GM21367 (cell line): ENCODE measurements around the gene SPC25.
"Not testable (repeated sequence)": the region's sequence is repeated elsewhere in the genome, so short reads cannot be mapped to it uniquely, and the experiment has no call there.

Source experiments
- ATAC-seq: cut with Tn5 transposase; IDR thresholded peaks from one replicate; pipeline ENCODE4 v1.9.1; 2021; ENCODE audit not compliant: unreplicated experiment

Gene SPC25

DNA sequence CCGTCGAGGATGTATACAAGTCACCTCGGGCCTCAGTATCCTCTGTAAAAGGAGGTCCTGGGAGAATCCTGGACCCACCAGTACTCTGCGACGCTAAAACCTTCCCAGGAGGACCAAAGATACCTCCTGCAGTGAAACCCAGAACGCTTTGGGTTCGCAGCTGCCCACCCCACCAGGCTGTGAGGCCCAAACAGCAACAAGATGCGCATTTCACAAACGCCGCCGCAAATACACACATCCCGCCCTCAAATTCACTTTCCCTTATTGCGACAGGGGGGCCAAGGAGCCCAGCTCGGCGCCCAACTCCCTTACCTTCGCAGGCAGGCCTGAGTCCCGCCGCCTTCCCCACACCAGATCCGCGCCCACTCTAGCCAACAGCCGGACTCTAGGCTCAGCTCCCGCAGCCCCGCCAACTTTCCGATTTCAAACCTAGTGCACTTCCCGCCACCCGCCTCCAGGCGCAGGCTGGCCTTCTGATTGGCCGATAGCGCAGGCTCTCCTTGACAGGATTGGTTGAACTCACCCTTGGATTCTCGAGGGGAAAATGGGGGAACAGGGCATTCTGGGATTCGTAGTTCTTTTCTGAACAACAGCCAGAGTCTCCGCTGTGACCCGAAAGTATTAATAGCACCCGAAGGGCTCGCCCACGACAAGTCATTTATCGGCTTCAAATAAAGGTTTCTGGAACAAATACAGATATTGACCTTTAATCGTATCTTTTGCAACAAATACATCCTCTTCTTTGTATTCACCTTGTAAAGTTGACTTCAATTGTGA, at the start of gene SPC25:
Gene SPC25, minus strand, starts transcription at position 425 of the 777 bp plus-strand sequence. CDS start 911 bp downstream, outside the sequence.
- peak; percentile 100 for ATAC-seq

- no peak for ATAC-seq
Observed at GRCh38 chr2:168939918-168940317, 49.7 kb upstream of the SPC25 start.

GRCh38 chr2:168939061-168939460, 48.8 kb upstream of the SPC25 start:
- ATAC-seq = no peak

- ATAC-seq = no peak
Observed at GRCh38 chr2:168935810-168936581, 45.8 kb upstream of the SPC25 start.

DNA sequence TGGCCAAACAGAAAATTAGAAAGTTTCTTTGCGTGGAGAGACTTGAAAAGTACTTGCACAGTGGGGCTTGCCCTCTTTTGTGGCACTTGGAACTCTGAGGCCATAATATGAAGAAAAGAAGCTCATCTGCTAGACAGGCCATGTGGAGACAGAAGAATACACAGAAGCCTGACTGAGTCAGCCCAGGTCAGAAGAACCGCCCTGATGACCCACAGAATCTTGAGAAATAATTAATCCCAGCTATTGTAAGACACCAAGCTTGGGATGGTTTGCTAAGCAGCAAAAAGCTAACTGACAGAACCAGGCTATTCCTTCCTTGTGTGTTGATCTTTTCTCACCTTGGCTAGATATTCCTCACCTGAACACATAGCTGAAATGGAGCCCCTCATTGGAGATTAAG, 44.6 kb upstream of the SPC25 start:
- ATAC-seq = no peak

GRCh38 chr2:168932174-168932573, 41.9 kb upstream of the SPC25 start:
- ATAC-seq = not testable (repeated sequence)

- no peak for ATAC-seq
Observed at GRCh38 chr2:168930242-168930641, 40.0 kb upstream of the SPC25 start.

GRCh38 chr2:168929031-168929430, 38.8 kb upstream of the SPC25 start:
- ATAC-seq = no peak

DNA sequence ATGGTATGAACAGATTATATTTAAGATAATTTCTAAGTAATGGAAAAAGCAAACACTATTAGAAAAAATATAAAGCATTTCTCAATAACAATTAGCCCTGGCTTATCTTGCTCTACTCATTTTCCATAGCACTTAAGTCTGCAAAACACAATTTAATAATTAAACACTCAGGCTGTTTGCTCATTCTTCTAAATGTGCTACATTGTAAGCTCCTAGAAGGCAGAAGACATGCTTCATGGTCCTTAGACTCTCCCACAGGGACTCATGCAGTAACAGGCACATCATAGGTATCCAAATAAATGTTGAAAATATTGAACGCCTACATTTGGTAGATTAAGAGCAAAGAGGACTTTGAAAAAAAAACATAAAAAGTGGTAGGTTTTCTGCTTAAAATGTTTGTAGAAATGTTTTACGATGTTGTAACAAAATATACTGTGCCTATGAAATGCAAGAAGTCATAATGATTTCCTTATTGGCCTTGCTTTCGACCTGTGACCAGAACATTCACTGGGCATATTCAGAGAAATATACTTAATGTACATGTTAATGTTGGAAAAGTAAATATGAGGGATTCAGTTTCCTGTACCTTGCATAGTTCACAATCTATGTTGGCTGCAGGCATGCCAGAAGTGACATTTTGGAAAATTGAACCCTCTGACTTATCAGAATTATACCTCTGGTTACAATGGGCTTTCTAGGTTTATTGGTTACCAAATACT, 38.0 kb upstream of the SPC25 start:
- no peak for ATAC-seq

DNA sequence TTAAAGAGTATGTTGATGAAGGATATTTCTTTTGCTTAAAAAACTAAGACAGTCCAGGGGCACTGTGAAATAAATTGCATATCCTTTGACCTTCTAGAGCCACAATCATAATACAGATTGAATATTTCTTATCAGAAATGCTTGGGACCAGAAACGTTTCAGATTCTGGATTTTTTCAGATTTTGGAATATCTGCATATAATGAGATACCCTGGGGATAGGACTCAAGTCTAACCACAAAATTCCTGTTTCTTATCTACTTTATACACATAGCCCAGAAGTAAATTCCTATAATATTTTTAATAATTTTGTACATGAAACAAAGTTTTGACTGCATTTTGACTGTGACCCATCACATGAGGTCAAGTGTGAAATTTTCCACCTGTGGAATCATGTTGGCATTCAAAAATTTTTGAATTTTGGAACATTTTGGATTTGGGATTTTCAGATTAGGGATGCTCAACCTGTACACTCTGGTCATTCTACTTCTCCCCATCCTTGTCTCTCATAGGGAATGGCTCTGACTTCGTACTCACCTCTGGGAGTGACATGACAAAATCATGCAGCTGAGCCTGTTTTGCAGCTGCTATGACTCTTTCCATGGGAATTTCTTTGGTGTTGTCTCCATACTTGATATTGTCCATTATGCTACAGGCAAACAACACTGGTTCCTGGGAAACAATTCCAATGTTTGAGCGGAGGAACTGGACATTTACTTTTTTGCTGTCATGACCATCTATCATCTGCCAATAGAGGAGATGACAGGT, 36.6 kb upstream of the SPC25 start:
- no peak for ATAC-seq

DNA sequence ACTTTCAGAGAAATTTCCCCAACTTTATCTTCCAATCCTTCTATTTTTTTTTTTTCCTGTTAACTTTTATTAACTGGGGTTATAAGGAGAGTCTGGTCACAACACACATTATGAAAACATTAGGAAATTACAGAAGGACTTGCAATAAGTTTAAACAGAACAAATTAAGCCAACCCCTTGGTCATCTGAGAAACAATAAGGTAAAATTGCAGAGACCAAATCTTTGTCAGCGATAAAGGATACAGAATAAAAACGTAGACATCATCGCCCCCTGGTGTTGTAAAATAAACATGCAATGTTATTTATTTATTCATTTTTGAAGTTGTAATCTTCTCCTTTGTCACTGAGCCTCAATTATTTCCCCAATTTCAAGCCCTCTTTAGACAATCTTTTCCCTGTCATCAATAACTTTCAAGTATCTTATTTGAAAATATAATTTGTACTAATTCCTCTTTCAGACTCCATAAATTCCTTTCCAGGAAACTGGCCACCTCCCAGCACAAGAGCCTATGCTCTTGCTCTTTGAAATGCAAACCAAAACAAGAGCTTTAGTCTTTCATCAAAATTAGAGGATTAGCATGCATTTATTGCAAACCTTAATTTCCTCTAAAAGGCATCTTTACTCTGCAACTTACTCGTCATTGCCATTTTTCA, 30.4 kb upstream of the SPC25 start:
- no peak for ATAC-seq

DNA sequence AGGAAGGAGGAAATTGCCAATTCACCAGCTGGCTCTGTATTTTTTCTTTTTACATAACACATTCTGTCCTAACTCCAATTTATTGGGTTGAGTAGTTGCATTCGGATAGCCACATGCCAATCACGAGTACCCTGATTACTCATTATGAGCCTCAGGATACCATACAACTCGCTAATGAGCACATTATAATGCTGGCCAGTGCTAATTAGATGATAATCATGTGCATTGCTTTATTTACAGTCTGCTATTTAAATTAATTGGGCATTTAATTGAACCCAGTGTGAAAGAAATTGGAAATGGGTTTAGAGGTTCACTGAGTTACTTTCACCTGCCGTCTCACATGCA, 26.1 kb upstream of the SPC25 start:
- no peak for ATAC-seq

GRCh38 chr2:168915441-168916330, 25.5 kb upstream of the SPC25 start:
- no peak for ATAC-seq

DNA sequence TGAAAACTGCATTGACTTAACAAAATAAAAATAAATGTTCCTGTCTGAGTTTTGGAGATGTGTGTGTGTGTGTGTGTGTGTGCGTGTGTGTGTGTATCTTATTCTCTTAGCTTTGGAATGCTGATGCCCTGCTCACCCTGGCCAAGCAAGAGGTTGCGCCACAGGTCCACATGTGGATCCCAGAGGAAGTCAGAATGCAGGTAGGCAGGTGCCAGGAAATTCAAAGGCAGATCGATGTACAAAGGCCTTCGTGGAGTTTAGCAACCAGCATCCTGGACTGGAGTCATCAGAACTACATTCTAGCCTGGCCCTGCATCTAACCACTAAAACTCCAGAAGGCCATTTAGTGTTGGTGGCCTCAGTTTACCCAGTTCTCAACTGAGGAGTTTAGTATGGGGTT, 23.3 kb upstream of the SPC25 start:
- no peak for ATAC-seq

DNA sequence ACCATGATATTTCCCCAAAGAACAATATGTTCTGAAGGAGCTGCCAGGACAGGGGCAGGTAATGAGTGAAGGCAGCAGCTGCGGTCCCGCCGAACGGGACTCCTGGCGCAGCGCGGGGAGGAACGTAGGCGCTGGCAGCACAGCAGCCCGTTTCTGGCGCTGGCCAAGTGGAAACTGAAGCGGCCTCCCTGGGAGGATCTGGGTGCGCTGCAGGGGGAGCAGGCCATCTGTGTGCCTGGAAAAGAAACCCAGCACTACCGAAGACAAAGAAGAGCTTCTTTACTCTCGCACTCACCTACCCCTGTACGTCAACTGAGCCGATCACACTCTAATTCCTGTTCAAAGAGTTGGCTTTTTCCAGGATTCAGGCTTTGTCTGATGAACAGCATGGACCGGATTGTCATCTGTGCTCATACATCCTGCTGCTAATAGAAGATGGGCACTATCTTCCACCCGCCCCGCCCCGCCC, 22.7 kb upstream of the SPC25 start:
- ATAC-seq = no peak

DNA sequence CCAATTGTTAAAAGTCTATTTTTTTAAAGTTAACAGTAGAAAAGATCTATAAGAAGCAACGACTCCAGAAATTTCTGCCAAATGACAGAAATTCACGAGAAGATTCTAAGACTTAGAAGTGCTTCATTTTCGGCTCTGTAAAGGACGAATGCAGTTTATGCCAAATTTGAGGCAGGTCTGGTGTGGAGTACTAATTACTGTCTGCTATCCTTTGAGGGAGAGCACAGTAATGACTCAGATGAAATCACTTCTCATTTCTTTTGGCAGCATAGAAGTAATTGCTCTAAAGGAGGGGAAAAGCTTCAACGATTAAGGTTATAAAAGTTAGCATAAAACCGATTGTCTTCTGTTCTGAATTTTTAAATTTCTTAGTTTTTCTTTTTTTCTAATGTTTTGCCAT, 22.2 kb upstream of the SPC25 start:
- no peak for ATAC-seq

DNA sequence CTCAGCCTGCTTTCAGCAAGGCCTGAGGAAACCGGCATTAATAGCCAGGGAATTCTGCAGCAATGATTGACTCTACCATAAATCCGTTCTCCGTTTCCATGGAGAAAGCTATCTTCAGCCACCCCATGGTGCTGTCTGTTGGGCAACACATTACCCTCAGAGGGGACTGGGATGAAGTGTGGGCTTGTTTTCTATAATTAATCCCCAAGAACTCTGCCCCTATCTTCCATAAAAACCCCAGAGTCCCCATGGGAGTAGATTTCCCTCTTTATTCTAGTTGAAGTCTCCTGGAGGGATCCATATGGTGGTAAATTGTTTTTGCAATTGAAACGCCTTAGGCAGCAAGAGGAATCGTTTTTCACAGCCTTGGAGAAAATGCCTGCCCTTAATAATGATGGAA, 20.1 kb upstream of the SPC25 start:
- no peak for ATAC-seq

DNA sequence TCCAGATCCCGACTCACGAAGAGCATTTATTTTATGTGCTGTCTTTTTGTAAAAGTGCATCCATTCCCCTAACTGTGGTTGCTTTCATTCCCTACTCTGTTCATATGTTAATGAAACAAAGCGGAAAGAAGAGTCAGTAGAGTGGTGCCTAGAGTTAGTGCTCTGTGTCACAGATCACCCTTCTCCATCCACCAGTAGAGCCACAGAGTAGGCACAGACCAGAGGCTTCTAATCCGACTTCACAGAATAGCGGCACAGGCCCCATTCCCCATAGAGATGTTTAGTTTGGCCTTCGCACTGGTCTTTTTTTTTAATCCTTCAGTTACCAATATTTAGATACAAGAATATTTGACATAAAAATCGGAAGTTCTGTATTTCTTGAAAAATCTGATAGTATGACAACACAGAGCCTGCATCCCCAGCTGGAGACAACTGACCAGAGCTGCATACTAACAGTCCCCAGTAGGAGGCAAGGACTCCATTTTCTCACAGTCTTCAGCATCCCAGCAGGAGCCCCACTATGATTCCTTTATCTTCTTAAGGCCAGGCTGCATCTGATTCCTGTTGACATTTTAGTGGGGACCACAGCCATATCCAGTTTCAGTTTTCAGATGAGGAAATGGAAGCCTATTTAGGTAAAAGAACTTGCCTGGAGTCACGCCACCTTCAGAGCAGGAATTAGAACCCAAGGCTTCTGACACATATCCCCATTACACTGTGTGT, 17.9 kb upstream of the SPC25 start:
- ATAC-seq = no peak

GRCh38 chr2:168904358-168904757, 14.1 kb upstream of the SPC25 start:
- ATAC-seq = no peak
